Caco-2 (cell line): ENCODE data around the gene SEC24C. TPM values are rescaled to one million over a fixed set of nuclear protein-coding genes. Genes with fewer than 3 reads are reported as not detected.

Source experiments
- BruUV-seq: library from RNA; stranded (reverse); fragments of 400-500 nt; replicated peaks from 2 replicates; lab custom pipeline; 2021; lab: Mats Ljungman, UMichigan
- CTCF ChIA-PET: fragments of 300-600 bp; sonication (Branson Sonifier 250); formaldehyde crosslinking; loops from one replicate; lab custom pipeline; 2022; ENCODE audit warnings: antibody characterized with exemption; lab: Charles Lee
- POLR2A ChIA-PET: fragments of 300-600 bp; sonication (Branson Sonifier 250); formaldehyde crosslinking; loops from one replicate; lab custom pipeline; 2022; ENCODE audit warnings: antibody characterized with exemption; lab: Charles Lee
- DNase-seq, 2 experiments: peaks; one replicate each; pipeline versions ENCODE4 v3.0.0 to v3.0.0-alpha.2; 2020 to 2022
- H3K27me3 ChIP-seq: replicated peaks from 2 replicates; pipeline ENCODE4 v1.6.0; 2011; ENCODE audit warnings: low read length; ENCODE audit not compliant: control insufficient read depth, insufficient read depth
- H3K36me3 ChIP-seq: 2 replicates; pipeline ENCODE4 v1.5.1; 2011; ENCODE audit warnings: low read length; ENCODE audit not compliant: control insufficient read depth, insufficient read depth
- H3K4me1 ChIP-seq: fragments of 250-450 bp; sonication (Bioruptor Pico); 2 replicates; pipeline ENCODE4 v1.5.1; 2020; ENCODE audit warnings: mild to moderate bottlenecking
- H3K4me3 ChIP-seq: 2 replicates; pipeline ENCODE4 v1.5.1; 2011; ENCODE audit warnings: low read depth, mild to moderate bottlenecking, control low read depth, low read length
- H3K9me3 ChIP-seq: fragments of 250-450 bp; sonication (Bioruptor Pico); 2 replicates; pipeline ENCODE4 v1.5.1; 2020; ENCODE audit warnings: mild to moderate bottlenecking, moderate library complexity
- H3K27ac Mint-ChIP-seq: one replicate; pipeline ENCODE4 v1.8.0; 2022; ENCODE audit warnings: mixed read lengths; ENCODE audit not compliant: unreplicated experiment
- H3K27me3 Mint-ChIP-seq: one replicate; pipeline ENCODE4 v1.8.0; 2022; ENCODE audit warnings: mixed read lengths; ENCODE audit not compliant: insufficient read depth, unreplicated experiment
- H3K36me3 Mint-ChIP-seq: one replicate; pipeline ENCODE4 v1.8.0; 2022; ENCODE audit warnings: mild to moderate bottlenecking, mixed read lengths; ENCODE audit not compliant: insufficient read depth, unreplicated experiment
- H3K4me1 Mint-ChIP-seq: one replicate; pipeline ENCODE4 v1.8.0; 2022; ENCODE audit warnings: low read depth, mixed read lengths; ENCODE audit not compliant: unreplicated experiment
- H3K4me3 Mint-ChIP-seq: one replicate; pipeline ENCODE4 v1.8.0; 2022; ENCODE audit warnings: mild to moderate bottlenecking, moderate library complexity, mixed read lengths; ENCODE audit not compliant: unreplicated experiment
- H3K9me3 Mint-ChIP-seq: one replicate; pipeline ENCODE4 v1.8.0; 2022; ENCODE audit warnings: mixed read lengths; ENCODE audit not compliant: unreplicated experiment
- intact Hi-C: fragments of 100-400 bp; cut with micrococcal nuclease; formaldehyde crosslinking; loops from one replicate; pipeline ENCODE4 v1.10.0; 2022; ENCODE audit not compliant: unreplicated experiment
- total RNA-seq: library from RNA; stranded (reverse); gene quantifications from 2 replicates; pipeline ENCODE4 v1.2.3, GENCODE V29; 2022
- TF ChIP-seq, protein P1 (sequence below), 2 experiments: fragments of 200-600 bp in 1 of 2; IDR thresholded peaks; 1 replicate in 1 of 2; 2 replicates in 1 of 2; pipeline versions ENCODE4 v1.5.1 to v1.8.0; 2011 to 2022; ENCODE audit warnings: antibody characterized with exemption in 1 of 2, control low read depth in 1 of 2, inconsistent platforms in 1 of 2, low read depth in 1 of 2, low read length in 1 of 2, mild to moderate bottlenecking in 1 of 2, moderate library complexity in 1 of 2; ENCODE audit not compliant: insufficient read depth in 1 of 2, severe bottlenecking in 1 of 2, unreplicated experiment in 1 of 2

The SEC24C gene
- total RNA-seq, 1 experiment from 2014 or later: 91.2 TPM

DNA sequence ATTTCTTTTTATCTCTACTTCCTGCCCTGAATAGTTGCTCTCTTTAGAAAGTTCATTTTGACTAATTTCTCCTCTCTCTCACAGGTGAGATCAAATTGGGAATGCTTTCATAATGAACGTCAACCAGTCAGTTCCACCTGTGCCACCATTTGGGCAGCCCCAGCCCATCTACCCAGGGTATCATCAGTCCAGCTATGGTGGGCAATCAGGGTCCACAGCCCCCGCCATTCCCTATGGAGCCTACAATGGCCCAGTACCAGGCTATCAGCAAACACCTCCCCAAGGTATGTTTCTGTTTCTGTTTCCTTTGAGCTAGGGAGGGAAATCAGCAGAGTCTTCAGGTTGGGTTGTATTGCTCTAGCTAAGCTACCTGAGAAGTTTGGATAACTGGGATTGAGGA is 2.5 kb downstream of the SEC24C start:
- intact Hi-C loops: no loop called here
- Histone ChIP-seq H3K36me3 (no peaks in the 10 kb centered on the region; the same call in 1 of the 2 replicates), H3K4me3 (no peak overlapping the region), H3K9me3 (no peaks in the 10 kb centered on the region), H3K27me3 (no peaks in the 10 kb centered on the region), H3K4me1 (peaks cover 6% of the 10 kb centered on the region; the same call in 1 of the 2 replicates)
- Mint-ChIP-seq H3K27ac (no peak overlapping the region), H3K9me3 (no peaks in the 10 kb centered on the region), H3K36me3 (peaks cover 76% of the 10 kb centered on the region), H3K4me1 (peaks cover 6% of the 10 kb centered on the region), H3K27me3 (no peaks in the 10 kb centered on the region), H3K4me3 (no peak overlapping the region)
- DNase-seq: no peak
- ChIA-PET CTCF (interaction anchor here (0.7 kb wide), 1 partner anchor 155 kb away, joined by 4 read pairs; no protein-coding TSS in a partner anchor), POLR2A (no interaction called here)
- BruUV-seq: TSS peak; percentile 0
- TF ChIP-seq, protein P1, sequence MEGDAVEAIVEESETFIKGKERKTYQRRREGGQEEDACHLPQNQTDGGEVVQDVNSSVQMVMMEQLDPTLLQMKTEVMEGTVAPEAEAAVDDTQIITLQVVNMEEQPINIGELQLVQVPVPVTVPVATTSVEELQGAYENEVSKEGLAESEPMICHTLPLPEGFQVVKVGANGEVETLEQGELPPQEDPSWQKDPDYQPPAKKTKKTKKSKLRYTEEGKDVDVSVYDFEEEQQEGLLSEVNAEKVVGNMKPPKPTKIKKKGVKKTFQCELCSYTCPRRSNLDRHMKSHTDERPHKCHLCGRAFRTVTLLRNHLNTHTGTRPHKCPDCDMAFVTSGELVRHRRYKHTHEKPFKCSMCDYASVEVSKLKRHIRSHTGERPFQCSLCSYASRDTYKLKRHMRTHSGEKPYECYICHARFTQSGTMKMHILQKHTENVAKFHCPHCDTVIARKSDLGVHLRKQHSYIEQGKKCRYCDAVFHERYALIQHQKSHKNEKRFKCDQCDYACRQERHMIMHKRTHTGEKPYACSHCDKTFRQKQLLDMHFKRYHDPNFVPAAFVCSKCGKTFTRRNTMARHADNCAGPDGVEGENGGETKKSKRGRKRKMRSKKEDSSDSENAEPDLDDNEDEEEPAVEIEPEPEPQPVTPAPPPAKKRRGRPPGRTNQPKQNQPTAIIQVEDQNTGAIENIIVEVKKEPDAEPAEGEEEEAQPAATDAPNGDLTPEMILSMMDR (IDR thresholded peaks at IDR 0.05; ENCODE audit: insufficient read depth in 1 of 2, low read depth in 1 of 2, low read length in 1 of 2, severe bottlenecking in 1 of 2, unreplicated experiment in 1 of 2): no peak

DNA sequence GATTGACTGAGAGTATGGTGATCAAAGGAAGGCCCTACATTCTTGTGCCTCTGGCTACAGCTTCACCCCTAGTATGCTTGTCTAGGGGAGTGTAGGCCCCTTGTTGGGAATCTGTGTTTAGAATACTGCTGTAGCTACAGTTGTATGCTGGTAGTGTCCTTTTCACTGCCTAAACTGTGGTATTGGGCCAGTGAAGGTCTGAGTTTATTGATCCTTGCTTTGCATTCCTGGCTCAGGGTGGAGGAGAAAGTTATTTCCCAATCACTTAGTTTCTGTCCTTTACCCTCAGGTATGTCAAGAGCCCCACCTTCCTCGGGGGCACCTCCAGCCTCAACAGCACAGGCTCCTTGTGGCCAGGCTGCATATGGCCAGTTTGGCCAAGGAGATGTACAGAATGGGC is 6.6 kb downstream of the SEC24C start:
- no peaks in the 10 kb centered on the region for H3K9me3 Mint-ChIP-seq
- H3K4me3 Mint-ChIP-seq: no peak overlapping the region
- H3K27ac Mint-ChIP-seq: no peak overlapping the region
- DNase-seq: no peak
- intact Hi-C loops: no loop called here
- no peaks in the 10 kb centered on the region; the same call in 1 of the 2 replicates for H3K4me1 ChIP-seq
- H3K36me3 ChIP-seq: no peaks in the 10 kb centered on the region; the same call in 1 of the 2 replicates
- H3K4me3 ChIP-seq: no peak overlapping the region
- no peaks in the 10 kb centered on the region for H3K4me1 Mint-ChIP-seq
- H3K9me3 ChIP-seq: no peaks in the 10 kb centered on the region
- ChIA-PET POLR2A (no interaction called here), CTCF (no interaction called here)
- TF ChIP-seq, protein P1 (IDR thresholded peaks at IDR 0.05; ENCODE audit: insufficient read depth in 1 of 2, low read depth in 1 of 2, low read length in 1 of 2, severe bottlenecking in 1 of 2, unreplicated experiment in 1 of 2): no peak
- H3K27me3 Mint-ChIP-seq: no peaks in the 10 kb centered on the region
- no TSS peak for BruUV-seq
- H3K27me3 ChIP-seq: no peaks in the 10 kb centered on the region
- H3K36me3 Mint-ChIP-seq: peaks cover 84% of the 10 kb centered on the region

DNA sequence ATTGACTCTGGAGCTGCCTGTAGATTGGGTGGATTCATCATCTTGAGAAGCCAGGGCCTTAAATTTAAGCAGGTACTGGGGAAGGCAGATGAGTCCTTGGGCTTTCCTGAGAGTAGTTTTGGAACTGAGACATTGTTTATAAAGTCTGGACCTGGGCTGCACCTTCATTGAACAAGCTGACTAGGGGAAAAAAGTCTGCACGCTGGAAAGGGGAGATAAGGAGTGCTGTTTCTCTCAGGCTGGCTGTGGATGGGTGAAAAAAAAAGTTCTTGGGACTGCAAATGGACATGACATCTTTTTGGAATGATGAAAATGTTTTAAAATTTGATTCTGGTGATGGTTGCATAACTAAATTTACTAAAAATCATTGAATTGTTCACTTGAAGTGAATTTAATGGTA is 12.0 kb downstream of the SEC24C start:
- no TSS peak for BruUV-seq
- TF ChIP-seq, protein P1 (IDR thresholded peaks at IDR 0.05; ENCODE audit: insufficient read depth in 1 of 2, low read depth in 1 of 2, low read length in 1 of 2, severe bottlenecking in 1 of 2, unreplicated experiment in 1 of 2): no peak
- Histone ChIP-seq H3K27me3 (no peaks in the 10 kb centered on the region), H3K4me1 (peaks cover 12% of the 10 kb centered on the region), H3K36me3 (0 out of 2 replicates have a peak, but pooled peaks cover 4% of the 10 kb centered on the region), H3K9me3 (no peaks in the 10 kb centered on the region), H3K4me3 (no peak overlapping the region)
- Mint-ChIP-seq H3K27me3 (no peaks in the 10 kb centered on the region), H3K36me3 (peaks cover 78% of the 10 kb centered on the region), H3K27ac (no peak overlapping the region), H3K4me3 (no peak overlapping the region), H3K4me1 (peaks cover 18% of the 10 kb centered on the region), H3K9me3 (no peaks in the 10 kb centered on the region)
- DNase-seq: no peak
- intact Hi-C loops: no loop called here
- ChIA-PET CTCF (no interaction called here), POLR2A (no interaction called here)
